CD14-positive monocyte (primary cell): ENCODE measurements around the gene RLN1. TPM values are rescaled to one million over a fixed set of nuclear protein-coding genes. Genes with fewer than 3 reads are reported as not detected.

Experiments
- DNase-seq, 3 donors: peaks; one replicate each; pipeline ENCODE4 v3.0.0-alpha.2; 2011 to 2022
- H2AFZ ChIP-seq: 2 replicates; pipeline ENCODE4 v1.6.0; 2012; ENCODE audit warnings: mild to moderate bottlenecking, low read depth, low read length, inconsistent platforms; ENCODE audit not compliant: insufficient read depth, poor library complexity, severe bottlenecking
- H3K27ac ChIP-seq, 2 donors: 1 replicate in 1 of 2; 2 replicates in 1 of 2; pipeline ENCODE4 v1.5.1; 2012 to 2013; ENCODE audit warnings: low read length in 2 of 2, control low read depth in 1 of 2, inconsistent platforms in 1 of 2, low read depth in 1 of 2, mild to moderate bottlenecking in 1 of 2
- H3K27me3 ChIP-seq, 2 donors: one replicate each; pipeline versions ENCODE4 v1.6.0 to v1.6.1; 2011 to 2013; ENCODE audit warnings: low read length in 2 of 2; ENCODE audit not compliant: control insufficient read depth in 2 of 2, insufficient read depth in 2 of 2
- H3K36me3 ChIP-seq, 2 donors: replicated peaks in 1 of 2; 1 replicate in 1 of 2; 2 replicates in 1 of 2; pipeline versions ENCODE4 v1.5.1 to v1.6.1; 2012 to 2013; ENCODE audit warnings: low read length in 2 of 2, control low read depth in 1 of 2, inconsistent platforms in 1 of 2, mild to moderate bottlenecking in 1 of 2; ENCODE audit not compliant: insufficient read depth in 2 of 2, control insufficient read depth in 1 of 2
- H3K4me1 ChIP-seq, 2 donors: 1 replicate in 1 of 2; 2 replicates in 1 of 2; pipeline versions ENCODE4 v1.5.1 to v1.6.1; 2012 to 2013; ENCODE audit warnings: low read length in 2 of 2, control low read depth in 1 of 2, inconsistent platforms in 1 of 2, mild to moderate bottlenecking in 1 of 2, moderate library complexity in 1 of 2; ENCODE audit not compliant: insufficient read depth in 2 of 2, control insufficient read depth in 1 of 2
- H3K4me2 ChIP-seq: replicated peaks from 2 replicates; pipeline ENCODE3; 2012; ENCODE audit warnings: low read length, moderate library complexity, mild to moderate bottlenecking; ENCODE audit not compliant: poor library complexity, severe bottlenecking; ENCODE audit errors: extremely low read depth
- H3K4me3 ChIP-seq, 3 experiments: fragments of 200-600 bp in 1 of 3; sonication (generic) in 1 of 3; replicated peaks in 1 of 3; 1 replicate in 2 of 3; 2 replicates in 1 of 3; pipeline ENCODE4 v1.5.1; 2011 to 2013; ENCODE audit warnings: low read length in 3 of 3, mild to moderate bottlenecking in 3 of 3, control low read depth in 2 of 3, low read depth in 2 of 3, inconsistent platforms in 1 of 3, moderate library complexity in 1 of 3
- H3K79me2 ChIP-seq: 2 replicates; pipeline ENCODE4 v1.6.0; 2012; ENCODE audit warnings: mild to moderate bottlenecking, control low read depth, inconsistent platforms, low read length, moderate library complexity; ENCODE audit not compliant: insufficient read depth
- H3K9ac ChIP-seq: 2 replicates; pipeline ENCODE4 v1.6.0; 2017; ENCODE audit warnings: low read length, mild to moderate bottlenecking; ENCODE audit not compliant: insufficient read depth, poor library complexity, severe bottlenecking
- H3K9me3 ChIP-seq, 2 donors: replicated peaks in 1 of 2; 1 replicate in 1 of 2; 2 replicates in 1 of 2; pipeline versions ENCODE4 v1.5.1 to v1.6.1; 2012 to 2013; ENCODE audit warnings: low read length in 2 of 2, control low read depth in 1 of 2; ENCODE audit not compliant: control insufficient read depth in 1 of 2, insufficient read depth in 1 of 2
- H4K20me1 ChIP-seq: 2 replicates; pipeline ENCODE4 v1.6.0; 2012; ENCODE audit warnings: mild to moderate bottlenecking, low read length, control low read depth, moderate library complexity; ENCODE audit not compliant: insufficient read depth
- H3K27ac Mint-ChIP-seq, 7 donors: one replicate each; pipeline ENCODE4 v1.8.0; 2020; ENCODE audit warnings: mild to moderate bottlenecking in 7 of 7, mixed read lengths in 7 of 7, moderate library complexity in 6 of 7, inconsistent platforms in 2 of 7
- H3K27me3 Mint-ChIP-seq, 3 donors: one replicate each; pipeline ENCODE4 v1.8.0; 2021 to 2022; ENCODE audit warnings: low read depth in 3 of 3, mild to moderate bottlenecking in 3 of 3, mixed read lengths in 3 of 3, moderate library complexity in 3 of 3, inconsistent platforms in 1 of 3
- H3K36me3 Mint-ChIP-seq, 2 donors: one replicate each; pipeline ENCODE4 v1.8.0; 2020; ENCODE audit warnings: mixed read lengths in 2 of 2, inconsistent platforms in 1 of 2, mild to moderate bottlenecking in 1 of 2
- H3K4me1 Mint-ChIP-seq: one replicate; pipeline ENCODE4 v1.8.0; 2020; ENCODE audit warnings: mild to moderate bottlenecking, mixed read lengths
- H3K4me3 Mint-ChIP-seq, 2 donors: one replicate each; pipeline ENCODE4 v1.8.0; 2020; ENCODE audit warnings: mild to moderate bottlenecking in 2 of 2, mixed read lengths in 2 of 2, moderate library complexity in 1 of 2
- H3K9me3 Mint-ChIP-seq, 7 donors: one replicate each; pipeline ENCODE4 v1.8.0; 2020 to 2022; ENCODE audit warnings: mixed read lengths in 7 of 7, mild to moderate bottlenecking in 6 of 7, moderate library complexity in 6 of 7, inconsistent platforms in 2 of 7
- CTCF ChIP-seq: fragments of 200-600 bp; IDR thresholded peaks from one replicate; pipeline ENCODE4 v1.8.0; 2022; ENCODE audit warnings: antibody characterized with exemption, mild to moderate bottlenecking
- WGBS: methylation state at CpG from one replicate; pipeline ENCODE4 v1.1.5; 2013; ENCODE audit warnings: missing lambda C conversion rate; ENCODE audit not compliant: insufficient coverage; 5-methylcytosine and 5-hydroxymethylcytosine counted together
- intact Hi-C, 2 donors: fragments of 100-400 bp; cut with micrococcal nuclease; formaldehyde crosslinking; loops; one replicate each; pipeline versions ENCODE4 v1.15.0 to v1.15.1; 2023
- polyA plus RNA-seq, 3 donors: library from polyadenylated mRNA; depleted of rRNA in 1 of 3; unstranded in 2 of 3; stranded (reverse) in 1 of 3; fragments of 300-500 nt in 2 of 3; fragments of >200 nt in 1 of 3; fragmentation: Illumina TruSeq in 2 of 3; gene quantifications; 1 replicate in 2 of 3; 2 replicates in 1 of 3; pipeline ENCODE4 v1.2.3, GENCODE V29; 2012 to 2021

The RLN1 gene
- polyA plus RNA-seq, 3 donors = not detected

- peaks cover 2 to 9% of the 10 kb centered on the region in 2 donors for H3K27me3 ChIP-seq
- no peaks in the 10 kb centered on the region for H3K79me2 ChIP-seq
- peaks cover 0 to 5% of the 10 kb centered on the region in 2 donors for H3K4me1 ChIP-seq
- H3K36me3 Mint-ChIP-seq = no peaks in the 10 kb centered on the region
- WGBS = no CpG with 5 or more reads among the region's 4 CpGs
- H3K27ac ChIP-seq = no peak overlapping the region
- no peak overlapping the region for H3K9ac ChIP-seq
- no peak overlapping the region for H2AFZ ChIP-seq
- H3K27me3 Mint-ChIP-seq = peaks cover 14 to 26% (median 15%) of the 10 kb centered on the region in 3 donors
- no peak overlapping the region for H3K27ac Mint-ChIP-seq
- H3K4me1 Mint-ChIP-seq = peaks cover 7% of the 10 kb centered on the region
- H3K36me3 ChIP-seq = no peaks in the 10 kb centered on the region
- DNase-seq = no peak
- H3K4me3 ChIP-seq = no peak overlapping the region
- TF ChIP-seq CTCF = no peak
- H4K20me1 ChIP-seq = no peaks in the 10 kb centered on the region
- H3K4me3 Mint-ChIP-seq = no peak overlapping the region
- no peak overlapping the region for H3K4me2 ChIP-seq
- H3K9me3 ChIP-seq = no peaks in the 10 kb centered on the region
- peaks cover 0 to 3% (median 0%) of the 10 kb centered on the region in 7 donors for H3K9me3 Mint-ChIP-seq
- intact Hi-C loops = no loop called here
Observed at GRCh38 chr9:5301544-5301943, 38.1 kb downstream of the RLN1 start.

GRCh38 chr9:5292141-5292540 lies 47.5 kb downstream of the RLN1 start:
- no peak for TF ChIP-seq CTCF
- no peaks in the 10 kb centered on the region for H3K36me3 Mint-ChIP-seq

More at GRCh38 chr9:5292141-5292540, 47.5 kb downstream of the RLN1 start:
- H3K4me3 Mint-ChIP-seq = no peak overlapping the region
- Histone ChIP-seq H3K27me3 (no peaks in the 10 kb centered on the region), H3K9me3 (peaks cover 0 to 8% of the 10 kb centered on the region in 2 donors), H3K36me3 (no peaks in the 10 kb centered on the region), H3K4me3 (no peak overlapping the region), H3K79me2 (no peaks in the 10 kb centered on the region), H3K4me1 (no peaks in the 10 kb centered on the region), H2AFZ (no peak overlapping the region), H3K9ac (no peak overlapping the region), H4K20me1 (no peaks in the 10 kb centered on the region), H3K27ac (no peak overlapping the region), H3K4me2 (no peak overlapping the region)
- H3K27ac Mint-ChIP-seq = no peak overlapping the region
- WGBS = no CpG with 5 or more reads among the region's 1 CpG
- intact Hi-C loops = no loop called here
- H3K27me3 Mint-ChIP-seq = peaks cover 0 to 4% (median 3%) of the 10 kb centered on the region in 3 donors
- DNase-seq = no peak
- no peaks in the 10 kb centered on the region for H3K4me1 Mint-ChIP-seq
- H3K9me3 Mint-ChIP-seq = peaks cover 2 to 20% (median 5%) of the 10 kb centered on the region in 7 donors
